Uterus (tissue), 2 donors: ENCODE measurements around the gene UBR4.

ENCODE experiments used
- POLR2A ChIP-seq, 2 donors: fragments of 450-650 bp; IDR thresholded peaks; one replicate each; pipeline ENCODE4 v1.6.1; 2016; ENCODE audit warnings: antibody characterized with exemption in 2 of 2, mild to moderate bottlenecking in 1 of 2, moderate library complexity in 1 of 2
- TF ChIP-seq, protein P1 (sequence below), 4 experiments: fragments of 200-600 bp in 2 of 4; fragments of 450-650 bp in 2 of 4; sonication (generic) in 2 of 4; IDR thresholded peaks; one replicate each; pipeline ENCODE4 v1.5.1; 2016 to 2019; ENCODE audit warnings: antibody characterized with exemption in 4 of 4, mild to moderate bottlenecking in 2 of 4, moderate library complexity in 1 of 4

DNA sequence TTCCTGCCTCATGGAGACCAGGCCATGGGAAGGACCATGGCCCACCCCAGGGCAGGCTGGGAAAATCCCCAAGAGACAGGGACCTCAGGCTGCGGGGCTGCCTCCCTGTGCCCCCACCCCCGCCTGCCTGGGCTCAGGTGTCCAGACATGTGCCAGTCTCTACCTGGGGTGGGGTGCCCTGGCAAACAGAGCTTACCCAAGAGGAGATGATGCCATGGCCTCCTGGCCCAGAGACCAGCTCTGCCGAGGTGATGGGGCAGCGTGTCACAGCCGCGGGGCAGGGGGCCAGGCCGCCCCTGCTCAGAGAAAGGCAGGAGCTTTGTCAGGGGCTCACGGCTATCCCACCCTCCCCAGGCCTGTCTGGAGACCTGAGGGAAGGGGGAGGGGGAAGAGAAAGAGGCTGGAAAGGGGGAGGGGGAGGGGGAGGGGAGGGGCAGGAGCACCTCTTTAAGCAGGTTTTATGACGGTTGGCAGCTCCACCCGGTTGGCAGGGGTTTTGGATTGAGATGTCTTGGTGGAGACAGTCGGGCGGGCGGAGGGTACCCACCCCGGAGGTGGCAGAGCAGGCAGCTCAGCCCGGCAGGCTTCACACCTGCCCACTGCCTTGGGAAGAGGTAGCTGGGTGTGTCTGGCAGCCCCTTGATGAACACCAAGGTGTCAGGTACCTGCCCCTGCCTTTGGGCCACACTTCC lies 152.1 kb downstream of the UBR4 start:
- TF ChIP-seq, protein P1, sequence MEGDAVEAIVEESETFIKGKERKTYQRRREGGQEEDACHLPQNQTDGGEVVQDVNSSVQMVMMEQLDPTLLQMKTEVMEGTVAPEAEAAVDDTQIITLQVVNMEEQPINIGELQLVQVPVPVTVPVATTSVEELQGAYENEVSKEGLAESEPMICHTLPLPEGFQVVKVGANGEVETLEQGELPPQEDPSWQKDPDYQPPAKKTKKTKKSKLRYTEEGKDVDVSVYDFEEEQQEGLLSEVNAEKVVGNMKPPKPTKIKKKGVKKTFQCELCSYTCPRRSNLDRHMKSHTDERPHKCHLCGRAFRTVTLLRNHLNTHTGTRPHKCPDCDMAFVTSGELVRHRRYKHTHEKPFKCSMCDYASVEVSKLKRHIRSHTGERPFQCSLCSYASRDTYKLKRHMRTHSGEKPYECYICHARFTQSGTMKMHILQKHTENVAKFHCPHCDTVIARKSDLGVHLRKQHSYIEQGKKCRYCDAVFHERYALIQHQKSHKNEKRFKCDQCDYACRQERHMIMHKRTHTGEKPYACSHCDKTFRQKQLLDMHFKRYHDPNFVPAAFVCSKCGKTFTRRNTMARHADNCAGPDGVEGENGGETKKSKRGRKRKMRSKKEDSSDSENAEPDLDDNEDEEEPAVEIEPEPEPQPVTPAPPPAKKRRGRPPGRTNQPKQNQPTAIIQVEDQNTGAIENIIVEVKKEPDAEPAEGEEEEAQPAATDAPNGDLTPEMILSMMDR (IDR thresholded peaks at IDR 0.05) = no peak
- TF ChIP-seq POLR2A (IDR thresholded peaks at IDR 0.05) = no peak
